Loucy (cell line): ENCODE measurements around the gene KRIT1.
A peak's percentile ranks its signal among the peaks of the same experiment; 100 is the strongest.
"Not testable (repeated sequence)": the region's sequence is repeated elsewhere in the genome, so short reads cannot be mapped to it uniquely, and the experiment has no call there.

Experiments used
- H2AFZ ChIP-seq: fragments of 200-600 bp; sonication (generic); 2 replicates; pipeline ENCODE4 v1.6.0; 2016; ENCODE audit warnings: antibody characterized with exemption, mild to moderate bottlenecking, low read length, moderate library complexity
- H3F3A ChIP-seq: fragments of 200-600 bp; 2 replicates; pipeline ENCODE4 v1.6.0; 2016; ENCODE audit warnings: antibody characterized with exemption, low read depth, mild to moderate bottlenecking
- H3K27me3 ChIP-seq: fragments of 200-600 bp; sonication (generic); 2 replicates; pipeline ENCODE4 v1.6.1; 2014; ENCODE audit warnings: low read length, mild to moderate bottlenecking; ENCODE audit not compliant: insufficient read depth, poor library complexity, severe bottlenecking
- H3K36me3 ChIP-seq: fragments of 200-600 bp; sonication (generic); 2 replicates; pipeline ENCODE4 v1.6.1; 2016; ENCODE audit warnings: low read length; ENCODE audit not compliant: insufficient read depth
- H3K4me1 ChIP-seq: fragments of 200-600 bp; sonication (generic); 2 replicates; pipeline ENCODE4 v1.5.1; 2014; ENCODE audit warnings: low read length, mild to moderate bottlenecking; ENCODE audit not compliant: insufficient read depth, poor library complexity, severe bottlenecking
- H3K4me2 ChIP-seq: fragments of 200-600 bp; sonication (generic); 2 replicates; pipeline ENCODE4 v1.6.0; 2014; ENCODE audit warnings: antibody characterized with exemption, low read length, low read depth, mild to moderate bottlenecking; ENCODE audit not compliant: poor library complexity, severe bottlenecking
- H3K4me3 ChIP-seq: fragments of 200-600 bp; sonication (generic); 2 replicates; pipeline ENCODE4 v1.5.1; 2014; ENCODE audit warnings: low read length, mild to moderate bottlenecking, mixed read lengths; ENCODE audit not compliant: poor library complexity, severe bottlenecking
- H3K79me2 ChIP-seq: fragments of 200-600 bp; sonication (generic); 2 replicates; pipeline ENCODE4 v1.6.1; 2014; ENCODE audit warnings: low read length; ENCODE audit not compliant: insufficient read depth
- H3K9ac ChIP-seq: fragments of 200-600 bp; sonication (generic); 2 replicates; pipeline ENCODE4 v1.6.0; 2014; ENCODE audit warnings: mild to moderate bottlenecking, low read depth, low read length, moderate library complexity; ENCODE audit not compliant: poor library complexity, severe bottlenecking
- H3K9me2 ChIP-seq: fragments of 200-600 bp; sonication (generic); replicated peaks from 2 replicates; pipeline ENCODE4 v1.6.1; 2016; ENCODE audit warnings: low read depth, low read length, mixed read lengths
- H3K9me3 ChIP-seq: fragments of 200-600 bp; sonication (generic); 2 replicates; pipeline ENCODE4 v1.6.1; 2014; ENCODE audit warnings: mild to moderate bottlenecking, antibody characterized with exemption, low read length, low read depth; ENCODE audit not compliant: insufficient read depth
- H4K20me1 ChIP-seq: fragments of 200-600 bp; sonication (generic); 2 replicates; pipeline ENCODE4 v1.6.0; 2014; ENCODE audit warnings: antibody characterized with exemption, low read length, mild to moderate bottlenecking; ENCODE audit not compliant: insufficient read depth, poor library complexity, severe bottlenecking
- EZH2phosphoT487 ChIP-seq: fragments of 200-600 bp; IDR thresholded peaks from 2 replicates; pipeline ENCODE4 v1.6.1; 2018; ENCODE audit warnings: antibody characterized with exemption, mild to moderate bottlenecking, moderate library complexity, borderline replicate concordance
- TF ChIP-seq, protein P1 (sequence below): fragments of 200-600 bp; sonication (generic); conservative IDR thresholded peaks from 2 replicates; pipeline ENCODE4 v1.5.1; 2014; ENCODE audit warnings: mild to moderate bottlenecking, antibody characterized with exemption, low read length

Gene KRIT1

GRCh38 chr7:92200791-92201190 is 44.9 kb downstream of the KRIT1 start:
- Histone ChIP-seq H3K4me1 (no peaks in the 10 kb centered on the region), H3K36me3 (peaks cover 47% of the 10 kb centered on the region; the same call in 1 of the 2 replicates), H3F3A (no peaks in the 10 kb centered on the region), H3K9me3 (no peaks in the 10 kb centered on the region), H3K4me2 (no peak overlapping the region), H3K27me3 (no peaks in the 10 kb centered on the region), H4K20me1 (no peaks in the 10 kb centered on the region), H3K79me2 (no peaks in the 10 kb centered on the region), H2AFZ (no peak overlapping the region), H3K9me2 (no peaks in the 10 kb centered on the region), H3K9ac (no peak overlapping the region), H3K4me3 (no peak overlapping the region)
- no peak for TF ChIP-seq EZH2phosphoT487
- TF ChIP-seq, protein P1, sequence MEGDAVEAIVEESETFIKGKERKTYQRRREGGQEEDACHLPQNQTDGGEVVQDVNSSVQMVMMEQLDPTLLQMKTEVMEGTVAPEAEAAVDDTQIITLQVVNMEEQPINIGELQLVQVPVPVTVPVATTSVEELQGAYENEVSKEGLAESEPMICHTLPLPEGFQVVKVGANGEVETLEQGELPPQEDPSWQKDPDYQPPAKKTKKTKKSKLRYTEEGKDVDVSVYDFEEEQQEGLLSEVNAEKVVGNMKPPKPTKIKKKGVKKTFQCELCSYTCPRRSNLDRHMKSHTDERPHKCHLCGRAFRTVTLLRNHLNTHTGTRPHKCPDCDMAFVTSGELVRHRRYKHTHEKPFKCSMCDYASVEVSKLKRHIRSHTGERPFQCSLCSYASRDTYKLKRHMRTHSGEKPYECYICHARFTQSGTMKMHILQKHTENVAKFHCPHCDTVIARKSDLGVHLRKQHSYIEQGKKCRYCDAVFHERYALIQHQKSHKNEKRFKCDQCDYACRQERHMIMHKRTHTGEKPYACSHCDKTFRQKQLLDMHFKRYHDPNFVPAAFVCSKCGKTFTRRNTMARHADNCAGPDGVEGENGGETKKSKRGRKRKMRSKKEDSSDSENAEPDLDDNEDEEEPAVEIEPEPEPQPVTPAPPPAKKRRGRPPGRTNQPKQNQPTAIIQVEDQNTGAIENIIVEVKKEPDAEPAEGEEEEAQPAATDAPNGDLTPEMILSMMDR, result peak; percentile 40; the same call in 1 of the 2 replicates

GRCh38 chr7:92192326-92192725 is 53.4 kb downstream of the KRIT1 start:
- no peak overlapping the region for H3K4me2 ChIP-seq
- no peaks in the 10 kb centered on the region for H3K9me2 ChIP-seq
- H3K27me3 ChIP-seq, result no peaks in the 10 kb centered on the region
- H3K9ac ChIP-seq, result no peak overlapping the region
- H3F3A ChIP-seq, result no peaks in the 10 kb centered on the region
- H3K9me3 ChIP-seq, result no peaks in the 10 kb centered on the region; the same call in 1 of the 2 replicates
- H3K36me3 ChIP-seq, result no peaks in the 10 kb centered on the region; the same call in 1 of the 2 replicates
- H4K20me1 ChIP-seq, result no peaks in the 10 kb centered on the region
- no peak for TF ChIP-seq EZH2phosphoT487
- TF ChIP-seq, protein P1, result no peak
- no peaks in the 10 kb centered on the region for H3K4me1 ChIP-seq
- H2AFZ ChIP-seq, result no peak overlapping the region
- no peaks in the 10 kb centered on the region for H3K79me2 ChIP-seq
- H3K4me3 ChIP-seq, result no peak overlapping the region

GRCh38 chr7:92189246-92189645 is 56.5 kb downstream of the KRIT1 start:
- not testable (repeated sequence) for H3K36me3 ChIP-seq, H4K20me1 ChIP-seq, H3K9ac ChIP-seq, H3K4me1 ChIP-seq, H3F3A ChIP-seq, H3K9me3 ChIP-seq, H2AFZ ChIP-seq, H3K79me2 ChIP-seq, H3K9me2 ChIP-seq, H3K4me3 ChIP-seq, H3K27me3 ChIP-seq, H3K4me2 ChIP-seq

- H3K36me3 ChIP-seq, H3F3A ChIP-seq, H3K9me3 ChIP-seq, H3K4me1 ChIP-seq, H3K9ac ChIP-seq, H3K4me2 ChIP-seq, H4K20me1 ChIP-seq, H3K79me2 ChIP-seq, H3K4me3 ChIP-seq, H2AFZ ChIP-seq, H3K27me3 ChIP-seq, H3K9me2 ChIP-seq: not testable (repeated sequence)
Observed at GRCh38 chr7:92184294-92184693, 61.4 kb downstream of the KRIT1 start.
